Lower leg skin (tissue), 3 donors: ENCODE results near the gene GIMAP8.

ENCODE experiments used
- CTCF ChIP-seq, 3 donors: fragments of 450-650 bp; IDR thresholded peaks; one replicate each; pipeline ENCODE4 v1.5.1; 2016; ENCODE audit warnings: antibody characterized with exemption in 3 of 3, mild to moderate bottlenecking in 3 of 3, moderate library complexity in 2 of 3
- POLR2A ChIP-seq, 2 donors: fragments of 450-650 bp; IDR thresholded peaks; one replicate each; pipeline ENCODE4 v1.6.1; 2016 to 2017; ENCODE audit warnings: antibody characterized with exemption in 2 of 2, mild to moderate bottlenecking in 1 of 2, moderate library complexity in 1 of 2

GRCh38 chr7:150507947-150508602 lies 57.6 kb downstream of the GIMAP8 start:
- TF ChIP-seq POLR2A (IDR thresholded peaks at IDR 0.05) (no peak), CTCF (IDR thresholded peaks at IDR 0.05) (no peak)
